G401.6 (cell line): Measurements from ENCODE around the gene ERCC8.
A peak's percentile ranks its signal among the peaks of the same experiment; 100 is the strongest.
"Not testable (repeated sequence)": the region's sequence is repeated elsewhere in the genome, so short reads cannot be mapped to it uniquely, and the experiment has no call there.

Experiments used
- FAIRE-seq: peaks from 2 replicates; lab custom pipeline; 2012; peaks lifted over from hg19 to GRCh38; lab: Jason Lieb, UNC

ERCC8 gene

DNA sequence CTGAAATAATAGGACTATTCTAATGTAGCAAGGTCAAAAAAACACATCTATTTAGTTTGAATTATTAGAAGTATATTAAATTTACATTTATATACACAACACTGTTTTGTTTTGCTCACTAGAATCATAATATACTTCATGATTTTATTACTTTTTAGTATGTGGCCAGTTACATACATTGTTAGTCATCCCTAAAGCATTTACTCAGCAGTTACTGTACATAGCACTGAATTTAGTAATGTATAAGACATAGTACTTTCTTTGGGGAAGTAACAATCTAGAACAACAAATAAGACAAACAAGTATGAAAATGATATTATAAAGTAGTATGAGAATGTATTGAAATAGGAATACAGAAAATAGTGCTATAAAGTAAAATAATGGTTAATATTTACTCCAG, 28.2 kb downstream of the ERCC8 start:
- FAIRE-seq: no peak

DNA sequence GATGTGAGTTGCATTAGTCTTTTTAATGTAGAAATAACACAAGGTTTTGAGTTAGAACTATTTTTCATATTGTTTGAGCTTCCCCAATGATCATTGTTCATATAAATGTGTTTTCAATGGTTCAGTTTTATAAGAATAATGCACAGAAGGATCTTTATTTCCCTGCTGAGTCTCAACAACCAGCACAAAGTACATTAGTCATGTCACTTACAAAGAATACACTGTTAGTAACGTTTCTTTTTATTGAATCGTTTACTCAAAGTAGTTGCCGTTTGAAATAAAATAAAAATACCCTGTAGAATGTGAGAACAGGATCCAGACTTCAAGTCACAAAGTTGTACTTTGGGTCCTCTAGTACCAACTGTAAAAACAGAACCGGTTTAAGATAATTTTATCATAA, 41.5 kb downstream of the ERCC8 start:
- no peak for FAIRE-seq

DNA sequence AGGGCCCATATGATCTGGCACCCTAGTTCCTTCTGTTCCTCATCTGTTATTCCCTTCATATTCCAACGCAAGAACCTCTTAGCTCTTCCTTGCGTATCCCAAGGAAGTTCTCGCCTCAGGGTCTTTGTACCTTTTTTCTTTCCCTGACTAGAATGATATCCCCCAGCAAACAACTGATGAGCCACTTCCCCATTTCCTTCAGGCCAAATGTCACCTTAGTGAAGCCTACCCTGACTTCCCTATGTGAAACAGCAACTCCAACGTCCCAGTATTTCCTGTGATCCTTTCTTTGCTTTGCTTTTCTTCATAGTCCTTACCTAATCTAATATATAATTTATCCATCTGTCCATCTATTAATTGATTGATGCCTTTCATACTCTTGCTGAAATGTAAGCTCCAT, 47.9 kb downstream of the ERCC8 start:
- FAIRE-seq: no peak

DNA sequence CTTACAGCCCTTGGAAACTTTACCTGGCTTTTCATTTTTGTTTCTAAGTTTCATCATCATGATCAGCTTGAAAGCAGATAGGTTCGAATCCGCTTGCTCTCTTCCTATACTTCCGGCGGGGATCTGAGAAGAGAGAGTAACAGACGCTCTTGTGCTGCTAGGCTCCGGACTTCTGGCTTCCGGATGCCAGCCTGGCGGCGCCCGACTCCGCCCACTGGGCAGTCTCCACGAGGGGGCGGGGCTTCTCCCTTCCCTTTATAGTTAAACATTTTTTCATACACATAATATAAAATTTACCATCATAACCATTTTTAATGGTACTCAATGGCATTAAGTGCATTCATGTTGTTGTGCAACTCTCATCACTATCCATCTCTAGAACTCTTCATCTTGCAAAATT, 51.3 kb downstream of the ERCC8 start:
- no peak for FAIRE-seq

DNA sequence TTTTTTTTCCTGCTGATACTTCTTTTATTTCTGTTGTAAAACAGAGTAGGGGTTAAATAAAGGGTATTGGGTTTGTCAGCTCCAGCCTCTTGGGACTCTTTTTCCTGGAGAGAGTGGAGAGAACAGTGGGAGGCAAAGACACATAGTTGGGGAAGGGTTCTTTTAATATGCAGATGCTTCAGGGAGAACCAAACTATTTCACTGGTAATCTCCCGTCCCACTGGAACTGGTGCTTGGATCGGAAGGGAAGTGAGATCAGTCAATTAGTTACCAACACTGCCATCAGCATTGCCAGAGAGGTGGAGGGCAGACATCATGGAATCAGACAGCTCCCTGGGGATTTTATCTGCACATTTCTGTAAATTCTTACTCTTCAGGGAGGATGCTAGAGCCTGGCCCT, 53.2 kb downstream of the ERCC8 start:
- FAIRE-seq: no peak

DNA sequence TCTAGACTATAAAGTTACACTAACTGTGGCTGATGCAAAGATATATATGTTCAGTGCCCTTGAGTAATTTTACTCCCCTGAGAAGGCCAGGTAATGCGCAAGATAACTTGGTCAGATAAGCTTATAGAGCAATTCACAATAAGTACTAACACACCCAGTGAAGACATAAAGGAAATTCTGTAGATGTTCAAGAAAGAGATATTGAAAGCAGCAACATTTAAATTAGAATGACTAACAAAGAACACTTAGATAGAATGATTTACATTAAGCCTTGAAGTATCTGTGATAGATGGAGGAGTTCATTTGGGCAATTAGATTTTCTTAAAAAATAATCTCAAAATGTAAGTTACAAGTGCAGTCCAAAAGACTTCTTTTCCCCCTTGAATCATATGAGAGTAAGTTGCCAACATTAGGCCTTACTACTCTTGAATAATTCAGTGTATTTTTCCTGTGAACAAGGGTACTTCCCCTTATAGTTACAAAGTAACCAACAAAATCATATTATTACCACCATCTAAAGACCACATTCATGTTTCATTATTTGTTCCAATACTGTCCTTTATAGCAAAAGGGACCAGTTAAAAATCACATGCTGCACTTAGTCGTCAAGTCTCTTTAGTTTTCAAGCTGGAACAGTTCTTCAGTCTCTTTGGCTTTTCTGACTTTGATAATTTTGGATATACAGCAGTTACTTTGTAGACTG, 56.4 kb downstream of the ERCC8 start:
- no peak for FAIRE-seq

DNA sequence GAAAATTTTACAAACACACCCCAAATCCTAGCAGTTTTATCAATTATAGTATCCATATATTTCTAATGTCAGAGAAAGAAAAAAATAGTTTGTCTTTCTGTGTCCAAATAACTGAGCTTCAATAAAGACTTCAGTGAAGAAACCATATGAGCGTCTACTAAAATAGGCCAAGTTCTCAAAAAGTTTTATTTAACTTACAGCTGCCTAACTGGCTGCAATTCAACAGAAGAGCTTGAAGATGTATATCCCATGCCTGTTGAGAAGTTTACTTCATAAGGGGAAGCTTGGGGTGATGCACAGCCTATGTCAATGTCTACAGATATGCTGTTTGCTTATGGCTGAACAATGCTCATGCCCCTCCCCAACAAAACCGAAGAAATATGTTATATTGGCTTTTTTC, 57.1 kb downstream of the ERCC8 start:
- FAIRE-seq: no peak

DNA sequence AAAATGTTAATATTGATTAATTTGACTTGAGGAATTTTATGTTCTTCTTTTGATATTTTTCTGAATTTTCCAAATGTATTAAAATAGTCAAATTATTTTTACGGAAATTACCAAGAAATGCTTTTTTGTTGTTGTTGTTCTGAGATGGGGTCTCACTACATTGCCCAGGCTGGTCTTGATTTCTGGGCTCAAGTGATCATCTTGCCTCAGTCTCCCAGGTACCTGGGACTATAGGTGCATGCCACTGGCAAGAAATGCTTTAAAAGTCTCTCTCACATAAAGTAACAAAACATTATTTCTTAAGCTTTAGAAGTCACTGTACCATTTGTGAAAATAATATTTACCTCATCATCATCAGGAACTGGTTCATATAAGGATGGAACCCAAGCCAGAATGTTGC, 57.8 kb downstream of the ERCC8 start:
- no peak for FAIRE-seq

DNA sequence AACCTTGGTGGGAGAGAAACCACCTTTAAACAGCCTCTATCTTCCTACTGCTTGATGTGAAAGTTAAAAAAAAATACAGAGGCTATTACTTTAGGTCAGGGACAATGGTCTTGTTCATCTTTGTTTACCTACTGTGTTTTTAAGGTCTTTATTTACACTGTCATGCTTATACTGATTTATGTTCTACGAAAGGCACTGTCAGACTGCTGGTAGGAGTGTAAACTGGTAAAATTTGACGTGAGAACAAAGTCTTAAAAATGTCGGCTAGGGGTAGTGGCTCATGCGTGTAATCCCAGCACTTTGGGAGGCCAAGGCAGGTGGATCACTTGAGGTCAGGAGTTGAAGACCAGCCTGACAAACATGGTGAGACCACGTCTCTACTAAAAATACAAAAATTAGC, 58.7 kb downstream of the ERCC8 start:
- no peak for FAIRE-seq

DNA sequence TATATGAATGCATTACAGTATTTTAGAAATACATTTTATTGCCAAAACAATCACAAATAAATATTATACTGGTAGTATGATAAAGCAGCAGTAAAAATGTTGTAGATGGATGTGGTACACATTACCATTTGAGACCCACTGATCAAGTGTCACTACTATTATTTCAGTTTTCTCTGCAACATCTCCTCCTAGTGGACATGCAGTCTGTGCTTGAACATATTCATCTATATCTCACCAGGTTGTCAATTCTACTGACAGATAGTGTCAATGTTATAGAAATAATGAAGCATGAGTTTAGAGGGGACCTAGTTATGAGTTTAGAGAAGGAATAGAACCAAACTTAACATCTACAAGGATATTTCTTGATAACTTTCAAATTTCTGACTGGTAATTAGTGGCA, 61.6 kb downstream of the ERCC8 start:
- FAIRE-seq: peak; percentile 87

DNA sequence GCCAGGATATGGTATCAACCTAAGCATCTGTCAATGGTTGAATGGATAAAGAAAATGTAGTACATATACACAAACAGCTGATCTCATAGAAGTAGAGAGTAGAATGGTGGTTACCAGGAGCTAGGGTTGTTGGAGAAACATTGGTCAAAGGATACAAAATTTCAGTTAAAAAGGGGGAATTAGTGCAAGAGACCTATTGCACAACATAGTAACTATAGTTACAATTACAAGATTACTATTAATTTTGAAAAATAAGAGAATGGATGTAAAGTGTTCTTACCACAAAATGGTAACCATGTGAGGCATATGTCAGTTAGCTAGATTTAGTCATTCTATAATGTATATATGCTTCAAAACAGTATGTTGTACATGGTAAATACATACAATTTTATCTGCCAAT, 72.0 kb downstream of the ERCC8 start:
- FAIRE-seq: no peak

DNA sequence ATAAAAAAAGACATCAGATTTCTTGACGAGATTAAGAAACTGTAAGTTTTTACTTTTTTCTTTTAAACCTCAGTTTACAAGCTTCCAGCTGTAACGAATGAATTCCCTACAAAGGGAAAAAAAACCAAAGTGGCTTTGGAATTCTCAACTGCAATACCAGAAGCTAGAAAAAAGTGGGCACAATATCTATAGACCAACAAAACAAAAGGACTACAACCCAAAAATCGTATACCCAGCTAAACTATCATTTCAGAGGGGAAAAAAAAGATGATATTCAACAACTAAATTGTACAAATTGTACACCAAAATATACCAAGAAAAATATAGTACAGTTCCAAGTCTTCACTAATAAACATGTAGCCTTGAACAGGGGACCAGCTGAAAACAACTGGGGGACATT, 74.0 kb downstream of the ERCC8 start:
- FAIRE-seq: no peak

DNA sequence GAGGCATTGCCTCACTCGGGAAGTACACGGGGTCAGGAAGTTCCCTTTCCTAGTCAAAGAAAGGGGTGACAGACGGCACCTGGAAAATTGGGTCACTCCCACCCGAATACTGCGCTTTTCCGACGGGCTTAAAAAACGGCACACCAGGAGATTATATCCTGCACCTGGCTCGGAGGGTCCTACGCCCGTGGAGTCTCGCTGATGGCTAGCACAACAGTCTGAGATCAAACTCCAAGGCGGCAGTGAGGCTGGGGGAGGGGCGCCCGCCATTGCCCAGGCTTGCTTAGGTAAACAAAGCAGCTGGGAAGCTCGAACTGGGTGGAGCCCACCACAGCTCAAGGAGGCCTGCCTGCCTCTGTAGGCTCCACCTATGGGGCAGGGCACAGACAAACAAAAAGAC, 84.3 kb downstream of the ERCC8 start:
- FAIRE-seq: not testable (repeated sequence)

DNA sequence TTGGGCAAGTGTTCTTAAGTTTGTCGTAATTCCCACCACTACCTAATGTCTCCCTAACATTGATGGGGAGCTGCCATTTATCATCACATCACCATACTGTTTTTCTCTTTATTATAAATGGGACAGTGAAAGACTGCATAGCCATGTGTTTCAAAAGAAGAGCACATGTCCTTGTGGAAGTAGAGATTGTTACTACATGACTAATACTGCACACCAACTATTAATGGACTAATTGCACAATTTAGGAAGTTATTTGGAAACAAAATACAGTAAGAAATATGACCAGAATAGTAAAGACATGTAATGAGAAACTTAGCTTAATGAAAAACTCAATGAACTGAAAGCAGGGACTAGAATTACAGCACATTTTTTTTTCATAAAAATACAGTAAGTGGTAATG, 88.8 kb downstream of the ERCC8 start:
- FAIRE-seq: no peak

DNA sequence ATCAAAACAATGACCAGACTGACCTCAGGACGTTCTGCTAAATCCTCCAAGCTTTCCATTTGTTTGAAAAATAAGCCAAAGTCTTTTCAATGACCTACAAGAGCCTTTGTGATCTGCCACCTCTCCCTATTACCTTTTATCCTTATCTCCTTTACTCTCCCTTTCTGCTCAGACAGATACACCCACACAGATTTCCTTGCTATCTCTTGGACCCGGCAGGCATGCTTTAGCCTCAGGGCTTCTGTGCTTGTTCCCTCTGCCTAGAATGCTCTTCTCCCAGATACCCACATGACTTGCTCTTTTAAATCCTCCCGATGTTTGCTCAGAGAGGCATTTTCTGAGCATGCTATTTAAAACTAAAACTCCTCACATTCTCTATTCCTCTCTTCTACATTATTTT, 91.9 kb downstream of the ERCC8 start:
- FAIRE-seq: no peak

DNA sequence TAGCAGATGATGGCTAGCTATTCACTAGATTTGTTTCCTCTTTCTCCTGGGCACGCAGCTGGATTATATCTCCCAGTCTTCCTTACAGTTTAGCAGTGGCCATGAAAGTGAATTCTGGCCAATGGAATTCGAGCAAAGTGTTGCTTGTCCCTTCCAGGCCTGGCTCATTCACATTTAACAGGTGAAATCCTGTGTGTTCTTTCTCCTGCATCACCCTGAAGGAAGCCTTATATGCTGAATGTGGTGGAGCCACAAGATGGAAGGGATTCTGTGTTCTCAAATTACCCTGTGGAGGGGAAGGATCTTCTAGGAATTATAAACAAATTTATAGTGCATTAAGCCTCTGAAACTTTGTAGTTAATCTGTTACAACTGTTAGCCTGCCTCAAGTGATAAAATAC, 92.6 kb downstream of the ERCC8 start:
- FAIRE-seq: no peak

DNA sequence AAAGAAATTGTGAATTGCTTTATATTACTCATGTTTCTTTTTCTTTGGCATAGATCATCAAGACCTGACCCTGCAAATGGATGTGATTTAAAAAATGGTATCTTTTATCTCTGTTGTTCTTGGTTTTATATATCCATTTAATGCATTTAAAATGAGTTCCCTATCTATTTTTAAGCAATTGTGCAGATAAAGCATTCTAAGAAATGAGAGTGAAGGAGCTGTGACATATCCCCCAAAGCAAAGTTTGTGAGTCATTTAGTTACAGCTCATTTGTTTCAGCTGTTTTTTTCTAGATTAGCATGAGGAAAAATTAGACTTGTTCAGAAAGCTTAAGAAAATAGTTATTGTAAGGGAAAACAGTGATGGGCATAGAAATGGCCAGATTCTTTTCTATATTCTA, 93.2 kb downstream of the ERCC8 start:
- no peak for FAIRE-seq

DNA sequence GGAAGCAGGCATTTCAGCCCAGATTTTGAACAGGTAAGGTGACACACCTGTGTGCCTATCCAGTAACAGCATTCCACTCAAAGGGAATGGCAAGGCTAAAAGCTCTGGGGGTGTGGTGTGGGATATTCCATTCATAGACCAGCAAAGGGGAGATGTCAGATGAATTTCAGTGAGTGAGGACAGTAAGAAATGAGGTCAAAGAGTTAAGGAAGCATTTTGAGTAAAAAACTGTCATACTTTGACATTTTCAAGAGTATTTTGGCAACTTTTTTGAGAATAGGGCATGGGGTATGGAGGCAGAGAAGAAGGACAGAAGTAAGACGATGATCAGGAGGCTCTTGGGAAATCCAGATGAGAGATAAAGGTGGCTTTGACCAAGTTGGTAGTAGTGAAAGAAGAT, 98.6 kb downstream of the ERCC8 start:
- no peak for FAIRE-seq

DNA sequence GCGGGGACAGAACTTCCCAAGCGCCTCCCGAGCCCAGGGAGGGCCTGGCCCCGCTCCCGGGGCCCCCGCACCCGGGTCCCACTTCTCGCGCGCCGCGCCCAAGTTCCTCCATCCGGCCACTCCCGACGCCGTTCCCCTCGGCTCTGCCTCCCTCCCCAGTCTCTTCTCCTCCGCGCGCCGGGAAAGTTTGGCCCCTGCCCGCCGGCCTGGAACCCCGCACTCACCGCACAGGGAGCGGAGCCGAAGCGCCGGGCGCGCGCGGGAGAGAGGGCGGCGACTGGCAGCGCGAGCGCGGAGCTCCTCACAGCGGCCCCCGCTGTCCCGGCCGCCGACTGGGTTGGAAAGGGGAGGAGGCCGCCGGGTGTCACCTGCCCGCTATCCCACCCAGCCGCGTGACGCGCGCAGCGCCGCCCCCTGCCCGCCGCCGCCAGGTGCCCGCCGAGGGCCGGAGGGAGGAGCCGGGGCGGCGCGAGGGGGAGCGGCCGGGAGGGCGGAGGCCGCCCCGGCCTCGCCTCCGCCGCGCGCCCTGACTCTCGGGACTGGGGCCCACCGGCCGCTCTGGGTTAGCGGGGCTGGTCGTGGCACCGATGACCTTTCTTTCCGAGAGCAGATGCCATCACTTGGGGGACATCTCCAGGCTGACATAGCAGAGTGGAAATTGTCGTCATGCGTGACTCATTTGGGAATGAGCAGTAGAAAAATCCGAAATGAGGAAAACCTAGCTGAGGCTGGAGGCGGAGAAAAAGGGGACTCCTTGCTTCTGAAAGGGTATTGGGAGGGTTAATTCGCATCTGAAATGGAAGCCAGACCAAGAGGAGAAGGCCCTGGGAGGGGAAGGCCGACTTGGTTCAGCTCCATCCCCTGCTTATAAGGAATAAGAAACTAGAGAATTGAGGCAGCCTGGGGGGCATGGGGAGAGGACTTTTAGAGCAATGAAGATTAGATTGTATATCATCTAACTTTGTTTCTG, 100.6 kb downstream of the ERCC8 start, which contains the start of gene ELOVL7:
Gene ELOVL7, minus strand, starts transcription at position 334 of the 970 bp plus-strand sequence. CDS start 56,872 bp downstream, outside the sequence.
- peak; percentile 6 for FAIRE-seq

DNA sequence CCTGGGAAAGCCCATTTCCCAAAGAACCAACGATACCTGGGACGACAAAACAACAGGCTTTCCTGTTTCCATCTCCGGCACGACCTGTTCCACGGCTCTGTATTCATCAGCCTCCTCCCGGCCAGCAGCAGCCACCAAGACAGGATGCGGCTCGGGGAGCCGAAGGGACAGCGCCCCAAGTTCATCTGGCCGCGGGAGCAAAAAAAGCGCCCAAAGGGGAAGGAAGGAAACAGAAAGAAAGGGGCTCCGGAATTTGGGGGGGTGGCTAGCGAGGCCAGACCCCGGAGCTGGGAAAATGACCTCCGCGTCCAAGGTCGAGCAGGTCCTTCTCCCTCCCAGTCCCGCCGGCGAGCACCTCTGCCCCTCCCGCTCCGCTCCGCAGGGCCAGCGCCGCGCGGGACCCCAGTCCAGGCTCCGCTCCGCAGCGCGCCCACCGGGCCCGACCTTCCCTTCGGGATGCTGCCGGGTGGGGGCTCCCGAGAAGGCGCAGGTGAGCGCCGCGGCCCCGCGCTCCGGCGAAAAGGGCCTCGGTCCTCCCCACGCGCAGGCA, 101.4 kb downstream of the ERCC8 start:
- FAIRE-seq: no peak

DNA sequence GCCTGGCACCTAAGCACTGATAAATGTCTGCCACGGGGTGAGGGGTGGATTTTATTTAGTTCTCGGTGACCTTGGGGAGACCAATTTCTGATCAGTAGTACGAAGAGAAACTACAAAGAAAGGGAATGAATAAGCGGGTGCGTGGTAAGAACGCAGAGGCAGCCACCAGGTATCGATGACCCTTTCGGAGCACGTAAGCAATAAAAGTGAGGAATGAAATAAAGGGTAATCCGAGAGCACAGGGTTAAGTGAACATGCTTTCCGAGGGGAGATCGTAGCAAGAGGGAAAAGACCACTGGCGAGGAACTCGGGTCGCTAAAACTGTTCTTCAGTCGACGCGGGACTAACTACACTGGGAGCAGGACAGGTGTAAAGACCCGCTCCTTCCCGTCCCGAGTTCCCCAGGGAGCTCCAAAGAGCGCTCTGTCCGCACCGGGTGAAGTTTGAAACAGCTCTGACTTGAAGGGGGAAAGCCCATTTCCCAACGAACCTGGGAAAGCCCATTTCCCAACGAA, 101.9 kb downstream of the ERCC8 start:
- FAIRE-seq: no peak

DNA sequence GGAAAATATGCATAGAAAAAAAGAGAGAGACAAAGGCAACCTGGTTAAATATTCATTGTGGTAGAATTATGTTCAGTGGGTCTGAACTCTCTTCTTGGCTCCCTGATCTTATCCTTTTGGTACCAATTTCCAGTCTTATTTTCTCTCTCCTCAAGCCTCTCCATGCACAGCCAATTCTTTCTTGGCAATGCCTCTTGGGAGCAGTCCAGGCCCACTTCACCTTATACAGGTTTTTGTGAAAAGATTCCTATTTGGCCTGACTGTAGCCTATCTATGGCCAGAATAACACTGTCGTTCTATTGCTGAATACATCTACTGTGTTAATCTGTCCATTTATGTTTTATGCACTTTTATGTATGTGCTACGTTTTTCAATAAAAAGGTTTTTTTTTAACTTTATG, 103.5 kb downstream of the ERCC8 start:
- FAIRE-seq: no peak

DNA sequence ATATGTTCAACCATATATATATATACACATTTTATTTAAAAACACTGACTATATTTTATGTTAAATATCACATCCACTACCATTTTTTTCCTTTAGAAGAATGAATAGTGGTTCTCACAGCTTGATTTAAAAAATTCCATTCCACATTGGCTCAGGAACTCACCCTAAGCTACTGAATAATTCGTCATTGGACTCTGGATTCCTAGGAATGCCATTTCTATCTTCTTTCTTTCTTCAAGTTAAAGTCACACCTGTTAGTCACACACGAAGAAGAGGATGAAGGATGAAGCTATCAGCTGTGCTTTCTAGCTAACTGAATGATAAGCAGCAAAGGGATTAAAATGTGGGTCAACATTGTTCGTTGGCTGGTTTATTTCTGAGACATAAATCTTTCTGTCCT, 108.7 kb downstream of the ERCC8 start:
- peak; percentile 17 for FAIRE-seq
